Neural cell (in vitro differentiated cells): ENCODE measurements around the gene HARS1. TPM values are rescaled to one million over a fixed set of nuclear protein-coding genes. Genes with fewer than 3 reads are reported as not detected.

Experiments used
- H2AFZ ChIP-seq: fragments of 200-600, 300-800 bp; sonication (generic), shearing (Covaris generic); 2 replicates; pipeline ENCODE4 v1.6.0; 2014; ENCODE audit warnings: low read depth, mild to moderate bottlenecking, antibody characterized with exemption, low read length, moderate library complexity
- H3F3A ChIP-seq: fragments of 200-600 bp; shearing (Covaris generic); 2 replicates; pipeline ENCODE4 v1.6.1; 2016; ENCODE audit warnings: mild to moderate bottlenecking, moderate library complexity, mixed read lengths, antibody characterized with exemption, low read length; ENCODE audit not compliant: insufficient read depth, poor library complexity, severe bottlenecking
- H3K27ac ChIP-seq: fragments of 200-600, 300-800 bp; sonication (generic), shearing (Covaris generic); 2 replicates; pipeline ENCODE4 v1.5.1; 2014; ENCODE audit warnings: mild to moderate bottlenecking, low read length, moderate library complexity
- H3K27me3 ChIP-seq: fragments of 300-800, 200-600 bp; sonication (generic), shearing (Covaris generic); 2 replicates; pipeline ENCODE4 v1.6.0; 2014; ENCODE audit warnings: mild to moderate bottlenecking, low read depth, low read length, moderate library complexity; ENCODE audit not compliant: insufficient read depth
- H3K36me3 ChIP-seq: fragments of 300-800, 200-600 bp; sonication (generic), shearing (Covaris generic); 2 replicates; pipeline ENCODE4 v1.5.1; 2014; ENCODE audit warnings: mild to moderate bottlenecking, antibody characterized with exemption, low read length, moderate library complexity; ENCODE audit not compliant: insufficient read depth
- H3K4me2 ChIP-seq: fragments of 300-800, 200-600 bp; sonication (generic), shearing (Covaris generic); 2 replicates; pipeline ENCODE4 v1.6.0; 2014; ENCODE audit warnings: mild to moderate bottlenecking, low read length
- H3K4me3 ChIP-seq: fragments of 300-800, 200-600 bp; sonication (generic), shearing (Covaris generic); 2 replicates; pipeline ENCODE4 v1.5.1; 2014; ENCODE audit warnings: mild to moderate bottlenecking, low read length, moderate library complexity
- H3K79me2 ChIP-seq: fragments of 200-600 bp; shearing (Covaris generic); replicated peaks from 2 replicates; pipeline ENCODE4 v1.6.0; 2014; ENCODE audit warnings: mild to moderate bottlenecking, low read length, moderate library complexity; ENCODE audit not compliant: insufficient read depth
- H3K9ac ChIP-seq: fragments of 300-800, 200-600 bp; sonication (generic), shearing (Covaris generic); 2 replicates; pipeline ENCODE4 v1.6.1; 2016; ENCODE audit warnings: mild to moderate bottlenecking, low read length, mixed read lengths
- H3K9me2 ChIP-seq: fragments of 200-600 bp; shearing (Covaris generic); 2 replicates; pipeline ENCODE4 v1.6.1; 2016; ENCODE audit warnings: mild to moderate bottlenecking, low read length, mixed read lengths; ENCODE audit not compliant: insufficient read depth
- H3K9me3 ChIP-seq: fragments of 200-600, 300-800 bp; sonication (generic), shearing (Covaris generic); 2 replicates; pipeline ENCODE4 v1.6.1; 2016; ENCODE audit warnings: mild to moderate bottlenecking, mixed run types, low read length, moderate library complexity, mixed read lengths
- H4K20me1 ChIP-seq: fragments of 200-600 bp; shearing (Covaris generic); 2 replicates; pipeline ENCODE4 v1.6.1; 2016; ENCODE audit warnings: mild to moderate bottlenecking, mixed run types; ENCODE audit not compliant: insufficient read depth
- CTCF ChIP-seq: fragments of 450-650 bp; IDR thresholded peaks from 2 replicates; pipeline ENCODE4 v1.5.1; 2014; ENCODE audit warnings: antibody characterized with exemption, mild to moderate bottlenecking, moderate library complexity; ENCODE audit not compliant: poor library complexity, severe bottlenecking
- EP300 ChIP-seq: fragments of 450-650 bp; conservative IDR thresholded peaks from 2 replicates; pipeline ENCODE4 v1.6.1; 2014; ENCODE audit warnings: antibody characterized with exemption, mild to moderate bottlenecking, moderate library complexity; ENCODE audit not compliant: poor library complexity, severe bottlenecking
- EZH2 ChIP-seq: fragments of 200-600, 300-800 bp; shearing (Covaris generic), sonication (generic); IDR thresholded peaks from 2 replicates; pipeline ENCODE4 v1.6.1; 2014; ENCODE audit warnings: antibody characterized with exemption, low read length, borderline replicate concordance, mild to moderate bottlenecking; ENCODE audit not compliant: insufficient read depth, poor library complexity, severe bottlenecking
- MXI1 ChIP-seq: fragments of 450-650 bp; conservative IDR thresholded peaks from 2 replicates; pipeline ENCODE4 v1.6.1; 2014; ENCODE audit warnings: antibody characterized with exemption, mild to moderate bottlenecking; ENCODE audit not compliant: poor library complexity, severe bottlenecking
- POLR2AphosphoS5 ChIP-seq: IDR thresholded peaks from 2 replicates; pipeline ENCODE4 v1.6.1; 2012
- RAD21 ChIP-seq: fragments of 450-650 bp; conservative IDR thresholded peaks from 2 replicates; pipeline ENCODE4 v1.6.1; 2014; ENCODE audit warnings: antibody characterized with exemption, mild to moderate bottlenecking, moderate library complexity
- REST ChIP-seq: IDR thresholded peaks from 2 replicates; pipeline ENCODE4 v1.6.1; 2012; ENCODE audit warnings: borderline replicate concordance
- SMC3 ChIP-seq: fragments of 450-650 bp; conservative IDR thresholded peaks from 2 replicates; pipeline ENCODE4 v1.6.1; 2014; ENCODE audit warnings: antibody characterized with exemption, mild to moderate bottlenecking, moderate library complexity; ENCODE audit not compliant: poor library complexity
- TAF1 ChIP-seq: IDR thresholded peaks from 2 replicates; pipeline ENCODE4 v1.6.1; 2012; ENCODE audit warnings: low read depth
- polyA minus RNA-seq: library from RNA; depleted of rRNA, polyadenylated mRNA; stranded (reverse); fragments of >200 nt; gene quantifications from 2 replicates; pipeline ENCODE4 v1.2.3, GENCODE V29; 2014
- polyA plus RNA-seq: library from polyadenylated mRNA; depleted of rRNA; stranded (reverse); fragments of >200 nt; gene quantifications from 2 replicates; pipeline ENCODE4 v1.2.3, GENCODE V29; 2014

Gene HARS1
- polyA plus RNA-seq: 76.3 and 80.2 TPM in 2 replicates
- polyA minus RNA-seq: 67.2 and 74.6 TPM in 2 replicates

GRCh38 chr5:140690941-140691924 is at the start of gene HARS1, which contains the start of gene HARS2:
Gene HARS1 (minus strand): TSS chr5:140691370. CDS start chr5:140691304, 66 bp downstream.
Gene HARS2 (plus strand): TSS chr5:140691455. CDS start chr5:140691649, 194 bp downstream.
- H2AFZ ChIP-seq: peak within 1 kb of the TSS; percentile 74
- H3K36me3 ChIP-seq: peaks cover 10% of the 10 kb centered on the region
- H3K27me3 ChIP-seq: no peaks in the 10 kb centered on the region
- H3K4me3 ChIP-seq: peak within 1 kb of the TSS; percentile 79
- no peaks in the 10 kb centered on the region for H4K20me1 ChIP-seq
- H3K9ac ChIP-seq: peak within 1 kb of the TSS; percentile 86
- H3F3A ChIP-seq: no peaks in the 10 kb centered on the region
- H3K9me3 ChIP-seq: no peaks in the 10 kb centered on the region
- TF ChIP-seq REST: peak; percentile 29
- peak; percentile 33 for TF ChIP-seq RAD21
- TF ChIP-seq MXI1: peak; percentile 94
- no peak for TF ChIP-seq EZH2
- TF ChIP-seq POLR2AphosphoS5: peak; percentile 86
- peak; percentile 36 for TF ChIP-seq EP300
- TF ChIP-seq TAF1: peak; percentile 58
- TF ChIP-seq SMC3: peak; percentile 56
- TF ChIP-seq CTCF: peak; percentile 26
- H3K9me2 ChIP-seq: no peaks in the 10 kb centered on the region
- peak within 1 kb of the TSS; percentile 89 for H3K4me2 ChIP-seq
- H3K79me2 ChIP-seq: peaks cover 25% of the 10 kb centered on the region
- H3K27ac ChIP-seq: peak within 1 kb of the TSS; percentile 86

- Histone ChIP-seq H3K9me3 (no peaks in the 10 kb centered on the region), H3K9ac (no peak overlapping the region), H3K36me3 (no peaks in the 10 kb centered on the region), H3K27ac (no peak overlapping the region), H3K9me2 (no peaks in the 10 kb centered on the region), H3K4me2 (no peak overlapping the region), H3K79me2 (no peaks in the 10 kb centered on the region), H3K4me3 (no peak overlapping the region), H4K20me1 (no peaks in the 10 kb centered on the region), H3K27me3 (no peaks in the 10 kb centered on the region), H3F3A (no peaks in the 10 kb centered on the region), H2AFZ (no peak overlapping the region)
- TF ChIP-seq RAD21 (no peak), REST (no peak), MXI1 (no peak), EP300 (no peak), SMC3 (no peak), TAF1 (no peak), POLR2AphosphoS5 (no peak), CTCF (no peak), EZH2 (no peak)
Observed at GRCh38 chr5:140737486-140737885, 46.3 kb upstream of the HARS1 start.
